Neural cell (in vitro differentiated cells): ENCODE data around the gene CCDC50.

ENCODE experiments used
- CTCF ChIP-seq: fragments of 450-650 bp; IDR thresholded peaks from 2 replicates; pipeline ENCODE4 v1.5.1; 2014; ENCODE audit warnings: antibody characterized with exemption, mild to moderate bottlenecking, moderate library complexity; ENCODE audit not compliant: poor library complexity, severe bottlenecking
- POLR2AphosphoS5 ChIP-seq: IDR thresholded peaks from 2 replicates; pipeline ENCODE4 v1.6.1; 2012
- TAF1 ChIP-seq: IDR thresholded peaks from 2 replicates; pipeline ENCODE4 v1.6.1; 2012; ENCODE audit warnings: low read depth
- TF ChIP-seq, protein P1 (sequence below): IDR thresholded peaks from 2 replicates; pipeline ENCODE4 v1.6.1; 2012; ENCODE audit warnings: borderline replicate concordance

- TF ChIP-seq CTCF = no peak
- TF ChIP-seq, protein P1, sequence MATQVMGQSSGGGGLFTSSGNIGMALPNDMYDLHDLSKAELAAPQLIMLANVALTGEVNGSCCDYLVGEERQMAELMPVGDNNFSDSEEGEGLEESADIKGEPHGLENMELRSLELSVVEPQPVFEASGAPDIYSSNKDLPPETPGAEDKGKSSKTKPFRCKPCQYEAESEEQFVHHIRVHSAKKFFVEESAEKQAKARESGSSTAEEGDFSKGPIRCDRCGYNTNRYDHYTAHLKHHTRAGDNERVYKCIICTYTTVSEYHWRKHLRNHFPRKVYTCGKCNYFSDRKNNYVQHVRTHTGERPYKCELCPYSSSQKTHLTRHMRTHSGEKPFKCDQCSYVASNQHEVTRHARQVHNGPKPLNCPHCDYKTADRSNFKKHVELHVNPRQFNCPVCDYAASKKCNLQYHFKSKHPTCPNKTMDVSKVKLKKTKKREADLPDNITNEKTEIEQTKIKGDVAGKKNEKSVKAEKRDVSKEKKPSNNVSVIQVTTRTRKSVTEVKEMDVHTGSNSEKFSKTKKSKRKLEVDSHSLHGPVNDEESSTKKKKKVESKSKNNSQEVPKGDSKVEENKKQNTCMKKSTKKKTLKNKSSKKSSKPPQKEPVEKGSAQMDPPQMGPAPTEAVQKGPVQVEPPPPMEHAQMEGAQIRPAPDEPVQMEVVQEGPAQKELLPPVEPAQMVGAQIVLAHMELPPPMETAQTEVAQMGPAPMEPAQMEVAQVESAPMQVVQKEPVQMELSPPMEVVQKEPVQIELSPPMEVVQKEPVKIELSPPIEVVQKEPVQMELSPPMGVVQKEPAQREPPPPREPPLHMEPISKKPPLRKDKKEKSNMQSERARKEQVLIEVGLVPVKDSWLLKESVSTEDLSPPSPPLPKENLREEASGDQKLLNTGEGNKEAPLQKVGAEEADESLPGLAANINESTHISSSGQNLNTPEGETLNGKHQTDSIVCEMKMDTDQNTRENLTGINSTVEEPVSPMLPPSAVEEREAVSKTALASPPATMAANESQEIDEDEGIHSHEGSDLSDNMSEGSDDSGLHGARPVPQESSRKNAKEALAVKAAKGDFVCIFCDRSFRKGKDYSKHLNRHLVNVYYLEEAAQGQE = no peak
- no peak for TF ChIP-seq TAF1
- TF ChIP-seq POLR2AphosphoS5 = no peak
Measured at GRCh38 chr3:191378142-191378812, 49.1 kb downstream of the CCDC50 start.
